A673 (cell line): ENCODE measurements around the gene RNU2-63P.

Experiments used
- EZH2 ChIP-seq: fragments of 200-600 bp; sonication (generic); IDR thresholded peaks from 2 replicates; pipeline ENCODE4 v1.6.1; 2017; ENCODE audit warnings: borderline replicate concordance, low read depth, mild to moderate bottlenecking, mixed read lengths, antibody characterized with exemption, low read length; ENCODE audit not compliant: poor library complexity, severe bottlenecking
- TF ChIP-seq, protein P1 (sequence below): fragments of 300-800, 200-600 bp; sonication (generic); conservative IDR thresholded peaks from 2 replicates; pipeline ENCODE4 v1.5.1; 2017; ENCODE audit warnings: low read depth, mild to moderate bottlenecking, antibody characterized with exemption, low read length, moderate library complexity, mixed read lengths

DNA sequence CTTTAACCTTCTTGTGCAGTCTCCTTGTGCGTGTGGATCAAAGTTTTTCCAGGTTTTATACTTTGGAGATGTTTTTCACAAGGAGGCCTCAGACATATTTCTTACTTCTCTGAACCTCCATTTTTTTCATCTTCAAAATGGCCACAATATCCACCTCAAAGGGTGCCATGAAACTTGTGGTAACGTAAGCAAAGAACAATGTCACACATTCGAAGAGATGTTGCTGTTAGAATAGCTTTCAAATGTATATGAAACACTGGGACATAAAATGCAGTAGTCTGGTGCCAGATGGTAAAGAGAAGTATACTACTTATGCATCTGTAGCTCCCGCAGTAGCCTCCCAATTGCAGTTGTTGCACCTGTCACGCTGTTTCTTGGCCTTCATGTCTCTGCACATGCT, 41.8 kb upstream of the RNU2-63P start:
- TF ChIP-seq, protein P1, sequence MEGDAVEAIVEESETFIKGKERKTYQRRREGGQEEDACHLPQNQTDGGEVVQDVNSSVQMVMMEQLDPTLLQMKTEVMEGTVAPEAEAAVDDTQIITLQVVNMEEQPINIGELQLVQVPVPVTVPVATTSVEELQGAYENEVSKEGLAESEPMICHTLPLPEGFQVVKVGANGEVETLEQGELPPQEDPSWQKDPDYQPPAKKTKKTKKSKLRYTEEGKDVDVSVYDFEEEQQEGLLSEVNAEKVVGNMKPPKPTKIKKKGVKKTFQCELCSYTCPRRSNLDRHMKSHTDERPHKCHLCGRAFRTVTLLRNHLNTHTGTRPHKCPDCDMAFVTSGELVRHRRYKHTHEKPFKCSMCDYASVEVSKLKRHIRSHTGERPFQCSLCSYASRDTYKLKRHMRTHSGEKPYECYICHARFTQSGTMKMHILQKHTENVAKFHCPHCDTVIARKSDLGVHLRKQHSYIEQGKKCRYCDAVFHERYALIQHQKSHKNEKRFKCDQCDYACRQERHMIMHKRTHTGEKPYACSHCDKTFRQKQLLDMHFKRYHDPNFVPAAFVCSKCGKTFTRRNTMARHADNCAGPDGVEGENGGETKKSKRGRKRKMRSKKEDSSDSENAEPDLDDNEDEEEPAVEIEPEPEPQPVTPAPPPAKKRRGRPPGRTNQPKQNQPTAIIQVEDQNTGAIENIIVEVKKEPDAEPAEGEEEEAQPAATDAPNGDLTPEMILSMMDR = no peak
- no peak for TF ChIP-seq EZH2
